AG09319 (cell line): ENCODE measurements around the gene SEMA4B.

Experiments
- DNase-seq: peaks from one replicate; pipeline ENCODE4 v3.0.0-alpha.2; 2010; ENCODE audit warnings: low read depth; ENCODE audit errors: extremely low read depth
- CTCF ChIP-seq: IDR thresholded peaks from 2 replicates; pipeline ENCODE4 v1.5.1; 2011; ENCODE audit warnings: low read depth, mild to moderate bottlenecking, inconsistent platforms, low read length, moderate library complexity

Gene SEMA4B

GRCh38 chr15:90213122-90213817 lies 12.1 kb downstream of the SEMA4B start:
- no peak for DNase-seq
- TF ChIP-seq CTCF: no peak

GRCh38 chr15:90213818-90214204 lies 12.7 kb downstream of the SEMA4B start:
- DNase-seq: no peak
- no peak for TF ChIP-seq CTCF

- DNase-seq: no peak
- TF ChIP-seq CTCF: no peak; the same call in 1 of the 2 replicates
These were observed 13.5 kb downstream of the SEMA4B start for GRCh38 chr15:90214553-90215196.

GRCh38 chr15:90217671-90218394 lies 16.7 kb downstream of the SEMA4B start:
- DNase-seq: no peak
- TF ChIP-seq CTCF: no peak

GRCh38 chr15:90219421-90220141 lies 18.5 kb downstream of the SEMA4B start:
- DNase-seq: no peak
- TF ChIP-seq CTCF: peak; percentile 67

GRCh38 chr15:90221246-90221900 lies 20.2 kb downstream of the SEMA4B start:
- peak; percentile 82 for TF ChIP-seq CTCF
- peak; percentile 57 for DNase-seq
